Smooth muscle cell (in vitro differentiated cells): ENCODE measurements around the gene PANK1. TPM values are rescaled to one million over a fixed set of nuclear protein-coding genes. Genes with fewer than 3 reads are reported as not detected.

Source experiments
- DNase-seq: peaks from one replicate; lab custom pipeline; 2025; ENCODE audit not compliant: unreplicated experiment; lab: John Stamatoyannopoulos, UW
- H2AFZ ChIP-seq: fragments of 200-600 bp; sonication (generic); 2 replicates; pipeline ENCODE4 v1.6.0; 2016; ENCODE audit warnings: antibody characterized with exemption, low read depth, mild to moderate bottlenecking
- H3F3A ChIP-seq: fragments of 200-600 bp; sonication (generic); 2 replicates; pipeline ENCODE4 v1.6.0; 2017; ENCODE audit warnings: antibody characterized with exemption, low read depth
- H3K27ac ChIP-seq: fragments of 200-600 bp; sonication (generic); 2 replicates; pipeline ENCODE4 v1.5.1; 2016; ENCODE audit warnings: low read depth, mild to moderate bottlenecking
- H3K27me3 ChIP-seq: fragments of 200-600 bp; sonication (generic); 2 replicates; pipeline ENCODE4 v1.6.1; 2016; ENCODE audit warnings: low read depth, mild to moderate bottlenecking
- H3K36me3 ChIP-seq: fragments of 200-600 bp; sonication (generic); 2 replicates; pipeline ENCODE4 v1.5.1; 2016; ENCODE audit warnings: low read depth
- H3K4me1 ChIP-seq: fragments of 200-600 bp; sonication (generic); 2 replicates; pipeline ENCODE4 v1.5.1; 2016; ENCODE audit warnings: low read depth
- H3K4me2 ChIP-seq: fragments of 200-600 bp; sonication (generic); 2 replicates; pipeline ENCODE4 v1.6.0; 2016; ENCODE audit warnings: mild to moderate bottlenecking
- H3K4me3 ChIP-seq: fragments of 200-600 bp; sonication (generic); 2 replicates; pipeline ENCODE4 v1.5.1; 2016; ENCODE audit warnings: mild to moderate bottlenecking
- H3K79me2 ChIP-seq: fragments of 200-600 bp; sonication (generic); 2 replicates; pipeline ENCODE4 v1.6.0; 2016; ENCODE audit warnings: low read depth, mild to moderate bottlenecking
- H3K9ac ChIP-seq: fragments of 200-600 bp; sonication (generic); 2 replicates; pipeline ENCODE4 v1.6.0; 2016; ENCODE audit warnings: low read depth
- H3K9me3 ChIP-seq: fragments of 200-600 bp; sonication (generic); replicated peaks from 2 replicates; pipeline ENCODE4 v1.5.1; 2016; ENCODE audit warnings: low read depth
- H4K20me1 ChIP-seq: fragments of 200-600 bp; sonication (generic); 2 replicates; pipeline ENCODE4 v1.6.0; 2016; ENCODE audit warnings: low read depth
- CTCF ChIP-seq: fragments of 200-600 bp; sonication (generic); IDR thresholded peaks from 2 replicates; pipeline ENCODE4 v1.5.1; 2017; ENCODE audit warnings: borderline replicate concordance, mild to moderate bottlenecking, antibody characterized with exemption; ENCODE audit not compliant: insufficient read depth, poor library complexity, severe bottlenecking
- WGBS: methylation state at CpG from one replicate; pipeline ENCODE4 v1.1.7; 2016; ENCODE audit warnings: low lambda C conversion rate; 5-methylcytosine and 5-hydroxymethylcytosine counted together
- polyA plus RNA-seq: library from polyadenylated mRNA; unstranded; fragments of >200 nt; fragmentation: Nextera tagmentation; extraction: Ambion mirVana; gene quantifications from 2 replicates; pipeline ENCODE4 v1.2.1, GENCODE V29; 2016
- total RNA-seq: library from RNA; depleted of rRNA; stranded (reverse); fragments of >200 nt; gene quantifications from 2 replicates; pipeline ENCODE4 v1.2.3, GENCODE V29; 2014

The PANK1 gene
- total and polyA plus RNA-seq, 2 experiments from 2014 or later, result 8.6 to 14.1 TPM

GRCh38 chr10:89566095-89566950 is 78.7 kb downstream of the PANK1 start:
- no peaks in the 10 kb centered on the region for H3F3A ChIP-seq
- H4K20me1 ChIP-seq, result no peaks in the 10 kb centered on the region
- no peaks in the 10 kb centered on the region for H3K4me1 ChIP-seq
- WGBS, result 79% methylated on average over 10 of the region's 10 CpGs
- H3K4me2 ChIP-seq, result no peak overlapping the region
- H3K27ac ChIP-seq, result no peak overlapping the region
- no peak for DNase-seq
- no peak overlapping the region for H2AFZ ChIP-seq
- H3K9me3 ChIP-seq, result no peaks in the 10 kb centered on the region
- no peaks in the 10 kb centered on the region for H3K27me3 ChIP-seq
- H3K36me3 ChIP-seq, result no peaks in the 10 kb centered on the region
- no peaks in the 10 kb centered on the region for H3K79me2 ChIP-seq
- no peak overlapping the region for H3K4me3 ChIP-seq
- no peak for TF ChIP-seq CTCF
- H3K9ac ChIP-seq, result no peak overlapping the region

GRCh38 chr10:89565180-89565579 is 79.9 kb downstream of the PANK1 start:
- Histone ChIP-seq H3K27ac (no peak overlapping the region), H3K9ac (no peak overlapping the region)
- no peak for TF ChIP-seq CTCF

GRCh38 chr10:89563861-89564478 is 81.1 kb downstream of the PANK1 start:
- Histone ChIP-seq H3K36me3 (no peaks in the 10 kb centered on the region), H3F3A (no peaks in the 10 kb centered on the region), H3K9me3 (no peaks in the 10 kb centered on the region), H3K27me3 (no peaks in the 10 kb centered on the region), H3K27ac (no peak overlapping the region), H3K4me3 (no peak overlapping the region), H3K4me2 (no peak overlapping the region), H2AFZ (no peak overlapping the region), H3K9ac (no peak overlapping the region), H3K79me2 (no peaks in the 10 kb centered on the region), H3K4me1 (no peaks in the 10 kb centered on the region), H4K20me1 (no peaks in the 10 kb centered on the region)
- TF ChIP-seq CTCF, result peak; percentile 85
- WGBS, result 16% methylated on average over 2 of the region's 2 CpGs
- DNase-seq, result no peak

More at GRCh38 chr10:89565180-89565579, 79.9 kb downstream of the PANK1 start:
- Histone ChIP-seq H2AFZ (no peak overlapping the region), H3K4me3 (no peak overlapping the region), H3K9me3 (no peaks in the 10 kb centered on the region), H3K36me3 (no peaks in the 10 kb centered on the region), H3F3A (no peaks in the 10 kb centered on the region), H3K27me3 (no peaks in the 10 kb centered on the region), H3K4me2 (no peak overlapping the region), H3K4me1 (no peaks in the 10 kb centered on the region), H3K79me2 (no peaks in the 10 kb centered on the region), H4K20me1 (no peaks in the 10 kb centered on the region)
- WGBS, result 87% methylated on average over 1 of the region's 1 CpG
- no peak for DNase-seq

GRCh38 chr10:89563311-89563710 is 81.7 kb downstream of the PANK1 start:
- no peaks in the 10 kb centered on the region for H4K20me1 ChIP-seq
- no peak overlapping the region for H3K9ac ChIP-seq
- H3K27me3 ChIP-seq, result no peaks in the 10 kb centered on the region
- TF ChIP-seq CTCF, result no peak
- no peaks in the 10 kb centered on the region for H3K36me3 ChIP-seq
- H3K27ac ChIP-seq, result no peak overlapping the region
- no peak overlapping the region for H2AFZ ChIP-seq
- 96% methylated on average over 3 of the region's 3 CpGs for WGBS
- no peak overlapping the region for H3K4me3 ChIP-seq
- H3K79me2 ChIP-seq, result no peaks in the 10 kb centered on the region
- H3K4me1 ChIP-seq, result no peaks in the 10 kb centered on the region
- DNase-seq, result no peak
- H3K9me3 ChIP-seq, result no peaks in the 10 kb centered on the region
- H3K4me2 ChIP-seq, result no peak overlapping the region
- H3F3A ChIP-seq, result no peaks in the 10 kb centered on the region
